ENCODE measurements around the gene NELFE. TPM values are rescaled to one million over a fixed set of nuclear protein-coding genes. Genes with fewer than 3 reads are reported as not detected.
"Not testable (repeated sequence)": the region's sequence is repeated elsewhere in the genome, so short reads cannot be mapped to it uniquely, and the experiment has no call there.

Gene NELFE
- total RNA-seq, 1 experiment from 2014 or later, result 68.3 TPM

- H3K9me3 ChIP-seq (ENCODE audit: control insufficient read depth in 1 of 2, insufficient read depth in 1 of 2, low read depth in 1 of 2, low read length in 2 of 2); H2AFZ ChIP-seq (ENCODE audit: low read depth, low read length, poor library complexity, severe bottlenecking); H3K9ac ChIP-seq (ENCODE audit: low read length); DNase-seq (ENCODE audit: low read depth, low spot score); H3K27me3 ChIP-seq (ENCODE audit: insufficient read depth, low read length); ATAC-seq; H3K9me2 ChIP-seq (ENCODE audit: insufficient read depth); H4K20me1 ChIP-seq (ENCODE audit: insufficient read depth); CTCF ChIA-PET; H3K4me1 ChIP-seq (ENCODE audit: control insufficient read depth in 1 of 2, insufficient read depth in 2 of 2, low read length in 2 of 2); POLR2A ChIA-PET; H3K36me3 ChIP-seq (ENCODE audit: control insufficient read depth in 1 of 2, insufficient read depth in 2 of 2, low read length in 2 of 2); intact Hi-C loops (cut with micrococcal nuclease); RAD21 ChIA-PET (ENCODE audit: low non-redundant PET in 1 of 2, low total read pairs in 2 of 2, uncharacterized antibody in 2 of 2, unreplicated experiment in 2 of 2); H3K79me2 ChIP-seq (ENCODE audit: insufficient read depth, low read length); H3K4me2 ChIP-seq (ENCODE audit: low read length); H3K27ac ChIP-seq (ENCODE audit: low read depth, low read length); H3K4me3 ChIP-seq (replicated peaks in 1 of 2; ENCODE audit: low read depth in 1 of 2, low read length in 2 of 2); BruUV-seq (replicated peaks): not testable (repeated sequence)
Measured at GRCh38 chr6:32005538-32005880, 46.7 kb upstream of the NELFE start.

- H3K9me3 ChIP-seq (ENCODE audit: control insufficient read depth in 1 of 2, insufficient read depth in 1 of 2, low read depth in 1 of 2, low read length in 2 of 2); H3K4me2 ChIP-seq (ENCODE audit: low read length); POLR2A ChIA-PET; H3K4me1 ChIP-seq (ENCODE audit: control insufficient read depth in 1 of 2, insufficient read depth in 2 of 2, low read length in 2 of 2); intact Hi-C loops (cut with micrococcal nuclease); H2AFZ ChIP-seq (ENCODE audit: low read depth, low read length, poor library complexity, severe bottlenecking); H3K79me2 ChIP-seq (ENCODE audit: insufficient read depth, low read length); H4K20me1 ChIP-seq (ENCODE audit: insufficient read depth); H3K27me3 ChIP-seq (ENCODE audit: insufficient read depth, low read length); H3K4me3 ChIP-seq (replicated peaks in 1 of 2; ENCODE audit: low read depth in 1 of 2, low read length in 2 of 2); BruUV-seq (replicated peaks); H3K27ac ChIP-seq (ENCODE audit: low read depth, low read length); ATAC-seq; H3K9me2 ChIP-seq (ENCODE audit: insufficient read depth); RAD21 ChIA-PET (ENCODE audit: low non-redundant PET in 1 of 2, low total read pairs in 2 of 2, uncharacterized antibody in 2 of 2, unreplicated experiment in 2 of 2); DNase-seq (ENCODE audit: low read depth, low spot score); H3K9ac ChIP-seq (ENCODE audit: low read length); CTCF ChIA-PET; H3K36me3 ChIP-seq (ENCODE audit: control insufficient read depth in 1 of 2, insufficient read depth in 2 of 2, low read length in 2 of 2): not testable (repeated sequence)
Measured at GRCh38 chr6:32004864-32005537, 46.2 kb upstream of the NELFE start.

GRCh38 chr6:32004393-32004792, 45.6 kb upstream of the NELFE start:
- H3K9me3 ChIP-seq (ENCODE audit: control insufficient read depth in 1 of 2, insufficient read depth in 1 of 2, low read depth in 1 of 2, low read length in 2 of 2); H3K9ac ChIP-seq (ENCODE audit: low read length); DNase-seq (ENCODE audit: low read depth, low spot score); intact Hi-C loops (cut with micrococcal nuclease); H3K9me2 ChIP-seq (ENCODE audit: insufficient read depth); H3K36me3 ChIP-seq (ENCODE audit: control insufficient read depth in 1 of 2, insufficient read depth in 2 of 2, low read length in 2 of 2); RAD21 ChIA-PET (ENCODE audit: low non-redundant PET in 1 of 2, low total read pairs in 2 of 2, uncharacterized antibody in 2 of 2, unreplicated experiment in 2 of 2); H3K4me3 ChIP-seq (replicated peaks in 1 of 2; ENCODE audit: low read depth in 1 of 2, low read length in 2 of 2); ATAC-seq; H3K79me2 ChIP-seq (ENCODE audit: insufficient read depth, low read length); H3K27me3 ChIP-seq (ENCODE audit: insufficient read depth, low read length); POLR2A ChIA-PET; H3K4me2 ChIP-seq (ENCODE audit: low read length); BruUV-seq (replicated peaks); H3K27ac ChIP-seq (ENCODE audit: low read depth, low read length); CTCF ChIA-PET; H4K20me1 ChIP-seq (ENCODE audit: insufficient read depth); H3K4me1 ChIP-seq (ENCODE audit: control insufficient read depth in 1 of 2, insufficient read depth in 2 of 2, low read length in 2 of 2); H2AFZ ChIP-seq (ENCODE audit: low read depth, low read length, poor library complexity, severe bottlenecking): not testable (repeated sequence)

- H3K4me3 ChIP-seq (replicated peaks in 1 of 2; ENCODE audit: low read depth in 1 of 2, low read length in 2 of 2); intact Hi-C loops (cut with micrococcal nuclease); H3K27me3 ChIP-seq (ENCODE audit: insufficient read depth, low read length); H3K4me1 ChIP-seq (ENCODE audit: control insufficient read depth in 1 of 2, insufficient read depth in 2 of 2, low read length in 2 of 2); H3K27ac ChIP-seq (ENCODE audit: low read depth, low read length); H3K9me3 ChIP-seq (ENCODE audit: control insufficient read depth in 1 of 2, insufficient read depth in 1 of 2, low read depth in 1 of 2, low read length in 2 of 2); RAD21 ChIA-PET (ENCODE audit: low non-redundant PET in 1 of 2, low total read pairs in 2 of 2, uncharacterized antibody in 2 of 2, unreplicated experiment in 2 of 2); H3K9ac ChIP-seq (ENCODE audit: low read length); DNase-seq (ENCODE audit: low read depth, low spot score); CTCF ChIA-PET; H2AFZ ChIP-seq (ENCODE audit: low read depth, low read length, poor library complexity, severe bottlenecking); H3K4me2 ChIP-seq (ENCODE audit: low read length); H3K79me2 ChIP-seq (ENCODE audit: insufficient read depth, low read length); ATAC-seq; H4K20me1 ChIP-seq (ENCODE audit: insufficient read depth); POLR2A ChIA-PET; BruUV-seq (replicated peaks); H3K36me3 ChIP-seq (ENCODE audit: control insufficient read depth in 1 of 2, insufficient read depth in 2 of 2, low read length in 2 of 2); H3K9me2 ChIP-seq (ENCODE audit: insufficient read depth): not testable (repeated sequence)
Measured at GRCh38 chr6:32003301-32003700, 44.5 kb upstream of the NELFE start.
